Body of pancreas (tissue), 4 donors: Measurements from ENCODE around the gene WDR82. TPM values are rescaled to one million over a fixed set of nuclear protein-coding genes. Genes with fewer than 3 reads are reported as not detected.

ENCODE experiments used
- ATAC-seq: fragments of 150-250 bp; one replicate; pipeline ENCODE4 v1.9.1; 2016
- DNase-seq, 4 donors: peaks; one replicate each; pipeline ENCODE4 v3.0.0-alpha.2; 2019
- H3K27ac ChIP-seq, 4 donors: fragments of 200-600 bp; sonication (generic); 1 replicate in 3 of 4; 2 replicates in 1 of 4; pipeline versions ENCODE4 v1.5.1 to v1.6.1; 2016 to 2019; ENCODE audit warnings: mild to moderate bottlenecking in 1 of 4, mixed read lengths in 1 of 4, moderate library complexity in 1 of 4
- H3K27me3 ChIP-seq, 2 donors: fragments of 200-600 bp; sonication (generic); one replicate each; pipeline ENCODE4 v1.6.0; 2016; ENCODE audit warnings: mild to moderate bottlenecking in 1 of 2
- H3K36me3 ChIP-seq, 2 donors: fragments of 200-600 bp; sonication (generic); replicated peaks in 1 of 2; 2 replicates each; pipeline ENCODE4 v1.5.1; 2016; ENCODE audit warnings: low read depth in 2 of 2; ENCODE audit not compliant: insufficient read depth in 1 of 2
- H3K4me1 ChIP-seq: fragments of 200-600 bp; sonication (generic); one replicate; pipeline ENCODE4 v1.6.0; 2016
- H3K4me3 ChIP-seq, 2 donors: fragments of 200-600 bp; sonication (generic); 1 replicate in 1 of 2; 2 replicates in 1 of 2; pipeline ENCODE4 v1.5.1; 2016 to 2019
- H3K9me3 ChIP-seq, 3 donors: fragments of 200-600 bp; sonication (generic); 1 replicate in 2 of 3; 2 replicates in 1 of 3; pipeline ENCODE4 v1.5.1; 2016
- POLR2A ChIP-seq, 3 donors: fragments of 450-650 bp; IDR thresholded peaks; one replicate each; pipeline ENCODE4 v1.6.1; 2016; ENCODE audit warnings: antibody characterized with exemption in 3 of 3, mild to moderate bottlenecking in 2 of 3
- WGBS, 2 donors: methylation state at CpG; one replicate each; pipeline ENCODE4 v1.1.5; 2017; 5-methylcytosine and 5-hydroxymethylcytosine counted together
- intact Hi-C: fragments of 100-400 bp; cut with DNase I; formaldehyde crosslinking; loops from one replicate; pipeline ENCODE4 v1.15.1; 2023
- total RNA-seq, 2 donors: library from RNA; depleted of rRNA; stranded (reverse); fragments of >200 nt; gene quantifications; one replicate each; pipeline ENCODE4 v1.1.0, GENCODE V29; 2016
- TF ChIP-seq, protein P1 (sequence below), 7 experiments: fragments of 450-650 bp in 4 of 7; fragments of 200-600 bp in 3 of 7; sonication (generic) in 3 of 7; IDR thresholded peaks; one replicate each; pipeline ENCODE4 v1.5.1; 2016 to 2019; ENCODE audit warnings: antibody characterized with exemption in 7 of 7

WDR82 gene
- total RNA-seq, 2 donors from 2014 or later: 19.1 to 21.5 TPM

DNA sequence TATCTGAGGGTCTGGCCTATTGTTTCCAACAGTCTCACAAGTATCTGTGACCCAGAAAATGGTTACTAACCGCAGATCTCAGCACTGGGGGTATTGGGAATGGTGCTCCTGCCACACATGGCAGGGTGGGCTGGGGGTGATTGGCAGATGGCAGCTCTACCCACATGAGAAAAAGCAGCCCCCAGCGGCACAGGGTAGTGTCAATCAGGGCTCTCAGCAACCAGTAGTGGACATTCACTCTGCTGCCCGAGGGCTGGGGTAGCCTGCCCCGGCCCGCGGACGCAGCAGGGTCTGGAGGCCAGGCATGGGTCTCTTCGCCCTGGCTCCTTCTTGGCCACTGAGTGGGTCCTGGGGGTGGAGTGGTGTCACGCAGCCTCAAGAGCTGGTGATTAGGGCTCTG lies 46.2 kb upstream of the WDR82 start:
- DNase-seq (no peak), ATAC-seq (no peak)
- no peaks in the 10 kb centered on the region for H3K27me3 ChIP-seq
- intact Hi-C loops: no loop called here
- no peaks in the 10 kb centered on the region for H3K4me1 ChIP-seq
- whole genome bisulfite sequencing, 2 donors: 80 to 86% methylated on average over 1 to 4 of the region's 9 CpGs
- no peak for TF ChIP-seq POLR2A (IDR thresholded peaks at IDR 0.05)
- TF ChIP-seq, protein P1, sequence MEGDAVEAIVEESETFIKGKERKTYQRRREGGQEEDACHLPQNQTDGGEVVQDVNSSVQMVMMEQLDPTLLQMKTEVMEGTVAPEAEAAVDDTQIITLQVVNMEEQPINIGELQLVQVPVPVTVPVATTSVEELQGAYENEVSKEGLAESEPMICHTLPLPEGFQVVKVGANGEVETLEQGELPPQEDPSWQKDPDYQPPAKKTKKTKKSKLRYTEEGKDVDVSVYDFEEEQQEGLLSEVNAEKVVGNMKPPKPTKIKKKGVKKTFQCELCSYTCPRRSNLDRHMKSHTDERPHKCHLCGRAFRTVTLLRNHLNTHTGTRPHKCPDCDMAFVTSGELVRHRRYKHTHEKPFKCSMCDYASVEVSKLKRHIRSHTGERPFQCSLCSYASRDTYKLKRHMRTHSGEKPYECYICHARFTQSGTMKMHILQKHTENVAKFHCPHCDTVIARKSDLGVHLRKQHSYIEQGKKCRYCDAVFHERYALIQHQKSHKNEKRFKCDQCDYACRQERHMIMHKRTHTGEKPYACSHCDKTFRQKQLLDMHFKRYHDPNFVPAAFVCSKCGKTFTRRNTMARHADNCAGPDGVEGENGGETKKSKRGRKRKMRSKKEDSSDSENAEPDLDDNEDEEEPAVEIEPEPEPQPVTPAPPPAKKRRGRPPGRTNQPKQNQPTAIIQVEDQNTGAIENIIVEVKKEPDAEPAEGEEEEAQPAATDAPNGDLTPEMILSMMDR (IDR thresholded peaks at IDR 0.05): no peak
- H3K9me3 ChIP-seq: no peaks in the 10 kb centered on the region
- no peaks in the 10 kb centered on the region for H3K36me3 ChIP-seq
- no peak overlapping the region for H3K27ac ChIP-seq
- no peak overlapping the region for H3K4me3 ChIP-seq

DNA sequence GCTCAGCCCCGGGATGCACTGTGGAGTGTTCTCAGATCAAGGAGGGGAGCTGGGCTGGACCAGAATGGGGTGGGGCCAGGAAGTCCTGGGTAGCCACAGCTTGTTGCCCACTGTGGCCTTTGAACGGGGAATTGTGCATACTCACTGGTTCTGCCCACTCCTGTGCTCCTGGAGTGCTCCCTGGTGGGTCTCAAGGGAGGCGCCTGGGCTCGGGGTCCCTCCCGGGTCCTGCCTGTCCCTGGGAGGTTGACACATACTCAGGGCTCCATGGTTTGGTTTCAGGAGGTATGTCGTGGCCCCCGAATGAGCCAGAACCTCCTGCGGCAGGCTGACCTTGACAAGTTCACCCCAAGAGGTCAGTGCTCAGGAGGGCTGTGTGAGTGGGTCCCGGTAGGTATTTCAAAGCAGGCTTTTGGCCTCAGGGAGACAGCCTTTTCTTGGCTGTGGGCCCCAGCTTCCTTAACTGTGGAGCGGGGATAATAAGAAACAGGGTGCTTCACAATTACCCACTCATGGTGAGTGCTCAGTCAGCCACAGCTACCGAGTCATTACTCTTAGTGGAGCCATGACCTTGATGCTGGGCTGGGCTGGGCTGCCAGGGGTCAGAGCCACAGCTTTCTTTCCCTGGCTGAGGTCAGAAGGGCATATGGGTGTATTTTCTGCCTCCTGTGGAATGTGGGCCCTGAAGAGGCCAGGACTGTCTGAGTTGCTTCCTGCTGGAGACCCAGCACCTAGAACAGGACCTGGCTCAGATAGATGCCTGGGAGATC lies 45.3 kb upstream of the WDR82 start:
- ATAC-seq: no peak

DNA sequence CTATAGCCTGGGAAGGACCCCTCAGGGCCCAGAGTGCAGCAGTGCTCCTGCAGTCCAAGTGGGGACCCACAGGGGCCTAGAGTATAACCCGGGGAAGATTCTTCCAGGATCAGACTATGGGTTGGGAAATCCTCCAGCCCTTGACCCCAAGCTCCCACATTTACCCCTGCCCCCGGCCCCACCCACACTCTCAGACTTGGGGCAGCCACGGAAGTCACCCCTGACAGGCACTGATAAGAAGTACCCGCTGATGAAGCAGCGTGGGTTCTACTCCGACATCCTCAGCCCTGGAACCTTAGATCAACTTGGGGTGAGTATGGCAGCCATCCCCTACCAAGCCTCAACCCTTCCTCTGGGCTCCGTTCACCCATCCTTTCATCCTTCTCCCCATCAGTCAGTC lies 44.0 kb upstream of the WDR82 start:
- H3K27me3 ChIP-seq: no peaks in the 10 kb centered on the region
- 81 to 83% methylated on average over 7 of the region's 7 CpGs for WGBS, 2 donors
- H3K36me3 ChIP-seq: no peaks in the 10 kb centered on the region
- no peaks in the 10 kb centered on the region for H3K9me3 ChIP-seq
- no peak for TF ChIP-seq POLR2A (IDR thresholded peaks at IDR 0.05)
- TF ChIP-seq, protein P1 (IDR thresholded peaks at IDR 0.05): no peak
- DNase-seq (no peak), ATAC-seq (no peak)
- intact Hi-C loops: no loop called here
- peaks cover 4% of the 10 kb centered on the region for H3K4me1 ChIP-seq
- no peak overlapping the region for H3K27ac ChIP-seq
- no peak overlapping the region for H3K4me3 ChIP-seq

More for the DNA sequence above, 45.3 kb upstream of the WDR82 start:
- WGBS, 2 donors: 74 to 75% methylated on average over 3 to 10 of the region's 11 CpGs
- no peaks in the 10 kb centered on the region for H3K4me1 ChIP-seq
- no peak for DNase-seq
- H3K9me3 ChIP-seq: no peaks in the 10 kb centered on the region
- no peaks in the 10 kb centered on the region for H3K36me3 ChIP-seq
- no peak overlapping the region for H3K4me3 ChIP-seq
- intact Hi-C loops: no loop called here
- no peaks in the 10 kb centered on the region for H3K27me3 ChIP-seq
- TF ChIP-seq, protein P1 (IDR thresholded peaks at IDR 0.05): no peak
- TF ChIP-seq POLR2A (IDR thresholded peaks at IDR 0.05): no peak
- no peak overlapping the region for H3K27ac ChIP-seq

DNA sequence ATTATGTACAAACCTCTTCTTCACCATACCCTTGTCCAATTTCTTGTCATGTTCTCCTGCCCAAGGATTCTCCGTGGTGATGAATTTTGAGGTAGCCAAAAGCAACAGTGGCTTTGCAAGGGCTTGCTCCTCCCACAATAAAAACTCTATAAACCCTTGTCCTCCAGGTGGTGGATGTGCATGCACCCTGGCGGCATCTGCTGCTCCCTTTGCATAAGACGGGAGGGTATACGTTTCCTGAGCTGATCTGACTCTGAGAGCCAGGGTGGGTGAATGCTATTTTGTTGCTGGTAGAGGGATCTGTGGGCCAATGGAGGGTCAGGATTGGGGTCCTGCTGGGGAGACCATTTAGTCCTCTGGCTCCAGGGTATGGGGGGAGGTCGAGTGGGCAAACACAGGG lies 43.0 kb upstream of the WDR82 start:
- WGBS, 2 donors: 75 to 84% methylated on average over 5 of the region's 5 CpGs
- Histone ChIP-seq H3K36me3 (no peaks in the 10 kb centered on the region), H3K4me3 (no peak overlapping the region), H3K4me1 (peaks cover 5% of the 10 kb centered on the region), H3K9me3 (no peaks in the 10 kb centered on the region), H3K27me3 (no peaks in the 10 kb centered on the region), H3K27ac (no peak overlapping the region)
- DNase-seq: no peak
- no peak for ATAC-seq
- TF ChIP-seq, protein P1 (IDR thresholded peaks at IDR 0.05): no peak
- no peak for TF ChIP-seq POLR2A (IDR thresholded peaks at IDR 0.05)
- intact Hi-C loops: no loop called here
